NCI-H69 (cell line): Measurements from ENCODE around the gene DCAF15.
"Not testable (repeated sequence)": the region's sequence is repeated elsewhere in the genome, so short reads cannot be mapped to it uniquely, and the experiment has no call there.

Source experiments
- DNase-seq: peaks from one replicate; lab custom pipeline; 2025; lab: John Stamatoyannopoulos, UW

Gene DCAF15, protein sequence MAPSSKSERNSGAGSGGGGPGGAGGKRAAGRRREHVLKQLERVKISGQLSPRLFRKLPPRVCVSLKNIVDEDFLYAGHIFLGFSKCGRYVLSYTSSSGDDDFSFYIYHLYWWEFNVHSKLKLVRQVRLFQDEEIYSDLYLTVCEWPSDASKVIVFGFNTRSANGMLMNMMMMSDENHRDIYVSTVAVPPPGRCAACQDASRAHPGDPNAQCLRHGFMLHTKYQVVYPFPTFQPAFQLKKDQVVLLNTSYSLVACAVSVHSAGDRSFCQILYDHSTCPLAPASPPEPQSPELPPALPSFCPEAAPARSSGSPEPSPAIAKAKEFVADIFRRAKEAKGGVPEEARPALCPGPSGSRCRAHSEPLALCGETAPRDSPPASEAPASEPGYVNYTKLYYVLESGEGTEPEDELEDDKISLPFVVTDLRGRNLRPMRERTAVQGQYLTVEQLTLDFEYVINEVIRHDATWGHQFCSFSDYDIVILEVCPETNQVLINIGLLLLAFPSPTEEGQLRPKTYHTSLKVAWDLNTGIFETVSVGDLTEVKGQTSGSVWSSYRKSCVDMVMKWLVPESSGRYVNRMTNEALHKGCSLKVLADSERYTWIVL

DNA sequence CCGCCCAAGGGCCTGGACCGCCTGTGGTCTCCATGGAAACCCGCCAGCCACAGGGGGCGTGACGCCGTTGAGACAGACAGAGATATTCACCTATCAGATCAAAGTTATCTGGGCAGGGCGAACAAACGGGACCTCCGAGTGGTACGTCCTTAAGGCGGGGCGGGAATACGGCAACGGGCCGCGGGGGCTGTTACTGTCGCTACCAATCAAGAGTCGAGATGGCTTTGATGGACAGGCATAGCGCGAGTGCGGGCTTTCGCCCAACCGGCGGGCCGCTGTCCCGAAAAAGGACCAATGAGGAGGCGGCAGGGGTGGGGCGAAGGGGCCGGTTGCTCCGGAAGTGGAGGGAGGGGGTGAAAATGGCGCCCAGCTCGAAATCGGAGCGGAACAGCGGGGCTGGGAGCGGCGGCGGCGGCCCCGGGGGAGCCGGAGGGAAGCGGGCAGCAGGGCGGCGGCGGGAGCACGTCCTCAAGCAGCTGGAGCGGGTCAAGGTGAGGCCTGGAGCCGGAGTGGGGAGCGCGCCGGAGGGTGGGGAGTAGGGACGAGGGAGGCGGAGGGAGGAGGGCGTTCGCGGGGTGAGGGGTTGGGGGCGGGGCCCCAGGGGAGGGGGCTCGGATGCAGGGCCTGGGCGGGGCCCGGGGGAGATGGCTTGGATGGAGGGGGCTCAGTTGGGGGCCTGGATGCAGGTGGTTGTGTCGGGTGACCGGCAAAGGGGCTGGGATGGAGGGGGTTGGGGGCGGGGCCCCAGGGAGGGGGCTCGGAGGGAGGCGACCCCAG lies at the start of gene DCAF15:
Gene DCAF15 (plus strand): TSS at position 356 of the 777 bp plus-strand sequence. CDS start 4 bp downstream, at position 360.
- peak; percentile 100 for DNase-seq

DNA sequence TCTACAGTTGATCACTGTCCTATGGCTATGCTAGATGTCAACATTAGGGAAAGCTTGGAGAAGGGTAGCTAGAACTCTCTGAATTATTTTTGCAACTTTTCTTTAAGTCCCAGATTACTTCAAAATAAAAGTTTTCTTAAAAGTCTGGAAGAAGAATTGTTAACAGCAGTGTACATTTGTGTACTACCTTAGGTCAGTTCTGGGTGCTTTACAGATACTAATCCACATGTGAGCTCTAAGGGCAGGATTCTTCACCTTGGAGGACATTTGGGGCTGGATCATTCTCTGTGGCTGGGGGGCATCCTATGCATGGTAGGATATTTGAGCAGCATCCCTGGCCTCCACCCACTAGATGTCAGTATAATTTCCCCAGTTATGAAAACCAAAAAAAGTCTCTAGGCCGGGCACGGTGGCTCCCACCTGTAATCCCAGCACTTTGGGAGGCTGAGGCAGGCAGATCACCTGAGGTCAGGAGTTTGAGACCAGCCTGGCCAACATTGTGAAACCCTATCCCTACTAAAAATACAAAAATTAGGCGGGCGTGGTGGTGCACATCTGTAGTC lies 49.2 kb upstream of the DCAF15 start:
- peak; percentile 65 for DNase-seq

DNA sequence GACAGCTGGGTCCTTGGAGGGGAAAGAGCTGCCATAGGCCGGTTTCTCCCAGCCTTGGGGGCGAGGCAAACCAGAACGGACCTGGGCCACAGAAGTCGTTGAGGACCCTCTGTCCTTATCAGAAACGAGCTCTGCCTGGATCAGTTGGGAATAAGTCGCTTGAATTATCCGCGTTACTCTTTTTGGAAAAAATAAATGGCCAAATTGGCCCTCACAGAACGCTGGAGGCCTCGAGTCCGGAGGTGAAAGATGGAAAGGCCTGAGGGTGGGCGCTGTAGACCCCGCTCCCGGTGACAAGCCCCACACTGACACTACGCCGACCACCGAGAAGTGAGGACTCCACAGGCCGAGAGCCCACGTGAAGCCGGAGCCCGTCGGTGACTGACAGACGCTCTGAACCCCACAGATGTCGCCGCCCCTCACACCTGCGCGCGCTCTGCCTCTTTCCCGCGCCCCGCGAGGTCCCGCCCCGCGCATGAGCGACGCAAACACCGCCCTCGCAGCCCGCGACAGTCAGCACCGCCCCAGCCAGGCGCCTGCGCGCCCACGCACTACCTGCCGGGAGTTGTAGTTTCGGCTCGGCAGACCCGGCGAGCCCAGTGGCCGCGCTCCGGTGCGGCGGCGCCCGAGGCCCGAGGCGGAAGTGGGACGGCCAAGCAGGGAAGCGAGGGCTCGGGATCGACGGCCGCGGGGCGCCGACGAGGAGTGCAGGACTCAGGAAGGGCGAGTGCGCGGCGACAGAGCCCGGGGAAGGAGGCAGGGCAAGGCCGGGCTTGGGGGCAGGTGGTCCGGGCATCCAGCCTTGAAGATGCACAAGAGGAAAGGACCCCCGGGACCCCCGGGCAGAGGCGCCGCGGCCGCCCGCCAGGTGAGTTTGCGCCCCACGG lies 46.4 kb upstream of the DCAF15 start, which contains the start of the genes BRME1 and CC2D1A:
Gene BRME1 (minus strand): TSS at position 484 of the 887 bp plus-strand sequence. CDS start 1,225 bp downstream, outside the sequence.
Gene CC2D1A (plus strand): TSS at position 568 of the 887 bp plus-strand sequence. CDS start 241 bp downstream, at position 809.
- DNase-seq: peak; percentile 98

DNA sequence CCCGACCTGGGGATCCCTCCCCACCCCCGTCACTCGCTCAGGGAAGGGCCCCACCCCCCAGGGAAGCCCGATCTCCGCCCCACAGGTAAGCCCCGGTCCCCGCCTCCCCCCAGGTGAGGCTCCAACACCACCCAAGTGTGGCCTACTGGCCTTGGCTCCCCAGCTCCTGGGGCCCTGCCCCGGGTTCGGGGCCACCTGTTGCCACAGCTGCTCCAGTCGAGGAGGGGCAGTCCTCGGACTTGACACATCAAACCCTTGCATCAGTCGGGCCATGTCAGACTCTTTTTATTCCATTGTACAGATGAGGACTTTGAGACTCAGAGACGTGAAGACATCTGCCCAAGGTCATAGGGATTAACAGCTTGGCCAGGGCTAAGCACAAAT lies 45.8 kb upstream of the DCAF15 start:
- DNase-seq: peak; percentile 69

DNA sequence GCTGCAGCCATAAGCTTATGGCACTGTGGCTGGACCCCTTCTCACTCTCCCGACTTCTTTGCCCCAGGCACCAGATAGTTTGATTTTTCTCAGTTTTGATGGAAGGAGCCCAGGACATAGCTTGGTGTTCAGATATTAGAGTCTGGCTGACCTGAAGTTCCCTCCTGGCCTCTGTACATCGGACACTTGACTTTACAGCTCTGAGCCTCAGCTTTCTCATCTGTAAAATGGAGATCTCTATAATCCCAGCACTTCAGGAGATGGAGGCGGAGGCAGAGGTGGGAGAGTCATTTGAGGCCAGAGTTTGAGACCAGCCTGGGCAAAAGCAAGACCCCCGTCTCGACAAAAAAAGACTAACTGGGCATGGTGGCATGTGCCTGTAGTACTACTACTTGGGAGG lies 45.4 kb upstream of the DCAF15 start:
- DNase-seq: no peak

DNA sequence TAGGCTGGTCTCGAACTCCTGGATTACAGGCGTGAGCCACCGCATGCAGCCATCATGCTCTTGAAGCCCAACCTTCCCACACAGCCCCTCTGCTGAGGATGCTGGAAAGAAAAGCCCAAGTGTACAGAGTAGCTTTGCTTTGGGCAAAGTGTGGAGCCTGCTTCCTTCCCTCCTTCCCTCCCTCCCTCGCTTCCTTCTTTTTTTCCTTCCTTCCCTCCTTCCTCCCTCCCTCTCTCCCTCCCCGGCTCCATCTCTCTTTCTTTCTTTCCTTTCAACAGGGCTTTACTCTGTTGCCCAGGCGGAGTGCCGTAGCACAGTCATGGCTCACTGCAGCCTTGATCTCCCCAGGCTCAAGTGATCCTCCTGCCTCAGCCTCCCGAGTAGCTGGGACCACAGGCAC lies 43.6 kb upstream of the DCAF15 start:
- DNase-seq: no peak

DNA sequence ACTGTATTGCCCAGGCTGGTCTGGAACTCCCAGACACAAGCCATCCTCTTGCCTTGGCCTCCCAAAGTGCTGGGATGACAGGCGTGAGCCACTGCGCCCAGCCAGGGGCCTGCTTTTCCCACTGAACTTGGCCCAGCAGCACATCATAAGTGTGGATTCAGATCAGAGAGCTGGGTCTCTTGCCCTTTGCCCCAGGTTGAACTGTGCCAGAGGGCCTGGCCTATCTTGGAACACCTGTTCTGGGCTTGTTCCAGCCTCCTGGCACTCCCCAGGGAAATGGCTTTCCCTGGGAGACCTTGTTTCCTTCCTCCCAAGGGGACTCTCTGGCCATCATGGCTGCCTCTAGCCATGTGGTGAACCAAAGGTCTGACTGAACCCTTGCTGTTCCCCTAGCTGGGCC lies 42.9 kb upstream of the DCAF15 start:
- no peak for DNase-seq

DNA sequence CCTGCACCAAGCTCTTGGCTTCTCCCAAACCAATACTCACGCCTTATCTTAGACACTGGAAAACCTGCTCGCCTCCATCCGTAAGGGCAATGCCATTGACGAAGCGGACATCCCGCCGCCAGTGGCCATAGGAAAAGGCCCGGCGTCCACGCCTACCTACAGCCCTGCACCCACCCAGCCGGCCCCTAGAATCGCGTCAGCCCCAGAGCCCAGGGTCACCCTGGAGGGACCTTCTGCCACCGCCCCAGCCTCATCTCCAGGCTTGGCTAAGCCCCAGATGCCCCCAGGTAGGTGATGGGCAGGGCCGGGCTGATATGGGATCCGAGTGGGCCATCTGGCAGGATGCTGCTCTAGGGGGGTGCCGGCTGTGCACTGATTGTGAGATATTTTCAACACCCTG lies 39.0 kb upstream of the DCAF15 start:
- DNase-seq: no peak

DNA sequence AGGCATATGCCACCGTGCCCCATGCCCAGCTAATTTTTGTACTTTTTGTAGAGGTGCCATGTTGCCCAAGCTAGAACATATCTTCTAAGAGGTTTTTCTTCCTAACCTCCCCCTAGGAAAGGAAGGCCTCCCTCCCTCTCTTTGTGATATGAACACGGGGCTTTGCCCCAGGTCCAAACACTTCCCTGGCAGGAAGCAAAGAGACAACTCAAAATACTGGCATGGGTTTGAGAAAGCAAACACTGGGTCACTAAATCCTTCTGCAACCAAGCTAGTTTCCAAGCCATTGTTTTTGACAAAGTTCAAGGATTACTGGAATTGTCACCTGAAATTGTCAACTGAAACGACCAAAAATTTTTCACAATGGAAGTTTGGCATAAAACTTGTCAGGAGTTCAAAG lies 37.5 kb upstream of the DCAF15 start:
- no peak for DNase-seq

DNA sequence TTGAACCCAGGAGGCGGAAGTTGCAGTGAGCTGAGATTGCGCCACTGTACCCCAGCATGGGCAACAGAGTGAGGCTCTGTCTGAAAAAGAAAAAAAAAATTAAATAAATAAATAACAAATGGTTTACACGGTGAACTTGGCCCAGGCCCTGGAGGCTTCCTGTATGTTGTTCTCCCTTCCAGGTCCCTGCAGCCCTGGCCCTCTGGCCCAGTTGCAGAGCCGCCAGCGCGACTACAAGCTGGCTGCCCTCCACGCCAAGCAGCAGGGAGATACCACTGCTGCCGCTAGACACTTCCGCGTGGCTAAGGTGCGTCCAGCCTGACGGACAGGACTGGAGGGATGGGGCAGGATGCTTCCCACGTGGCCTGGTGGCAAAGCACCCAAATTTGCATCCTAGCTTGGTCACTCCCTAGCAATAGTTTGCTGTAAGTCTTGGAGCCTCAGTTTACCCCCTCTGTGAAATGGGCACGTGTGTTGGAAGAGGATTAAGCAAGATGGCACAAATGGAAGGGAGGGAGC lies 34.4 kb upstream of the DCAF15 start:
- DNase-seq: no peak

DNA sequence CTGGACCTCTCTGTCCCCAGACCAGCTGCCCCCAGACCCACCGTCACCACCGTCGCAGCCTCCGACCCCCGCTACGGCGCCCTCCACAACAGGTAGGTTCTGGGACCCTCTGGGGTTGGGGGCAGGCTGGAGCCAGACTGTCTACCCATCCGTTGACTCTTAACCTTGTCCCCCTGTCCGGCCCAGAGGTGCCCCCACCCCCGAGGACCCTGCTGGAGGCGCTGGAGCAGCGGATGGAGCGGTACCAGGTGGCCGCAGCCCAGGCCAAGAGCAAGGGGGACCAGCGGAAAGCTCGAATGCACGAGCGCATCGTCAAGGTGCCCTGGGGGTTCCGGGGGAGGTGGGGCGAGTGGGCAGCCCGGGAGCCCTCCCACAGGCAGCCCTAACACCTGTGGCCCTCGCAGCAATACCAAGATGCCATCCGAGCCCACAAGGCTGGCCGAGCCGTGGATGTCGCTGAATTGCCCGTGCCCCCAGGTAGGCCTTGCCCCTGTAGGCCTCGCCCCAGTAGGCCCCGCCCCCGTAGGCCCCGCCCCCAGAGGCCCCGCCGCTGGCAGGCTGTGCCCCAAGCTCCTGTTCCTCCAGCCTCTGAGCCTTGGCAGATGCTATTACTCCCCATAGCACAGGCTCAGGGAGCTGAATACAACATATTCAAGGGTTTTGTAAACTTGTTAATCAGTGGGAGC lies 33.4 kb upstream of the DCAF15 start:
- no peak for DNase-seq

DNA sequence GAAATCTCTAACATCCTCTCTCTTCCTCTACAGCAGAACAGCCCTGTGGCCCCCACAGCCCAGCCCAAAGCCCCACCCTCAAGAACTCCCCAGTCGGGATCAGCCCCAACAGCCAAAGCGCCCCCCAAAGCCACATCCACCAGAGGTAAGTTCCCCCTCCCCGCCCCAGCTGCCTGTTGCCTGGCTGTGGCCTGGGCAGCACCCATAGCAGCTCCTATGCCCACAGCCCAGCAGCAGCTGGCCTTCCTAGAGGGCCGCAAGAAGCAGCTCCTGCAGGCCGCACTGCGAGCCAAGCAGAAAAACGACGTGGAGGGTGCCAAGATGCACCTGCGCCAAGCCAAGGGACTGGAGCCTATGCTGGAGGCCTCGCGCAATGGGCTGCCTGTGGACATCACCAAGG lies 31.8 kb upstream of the DCAF15 start:
- DNase-seq: no peak

DNA sequence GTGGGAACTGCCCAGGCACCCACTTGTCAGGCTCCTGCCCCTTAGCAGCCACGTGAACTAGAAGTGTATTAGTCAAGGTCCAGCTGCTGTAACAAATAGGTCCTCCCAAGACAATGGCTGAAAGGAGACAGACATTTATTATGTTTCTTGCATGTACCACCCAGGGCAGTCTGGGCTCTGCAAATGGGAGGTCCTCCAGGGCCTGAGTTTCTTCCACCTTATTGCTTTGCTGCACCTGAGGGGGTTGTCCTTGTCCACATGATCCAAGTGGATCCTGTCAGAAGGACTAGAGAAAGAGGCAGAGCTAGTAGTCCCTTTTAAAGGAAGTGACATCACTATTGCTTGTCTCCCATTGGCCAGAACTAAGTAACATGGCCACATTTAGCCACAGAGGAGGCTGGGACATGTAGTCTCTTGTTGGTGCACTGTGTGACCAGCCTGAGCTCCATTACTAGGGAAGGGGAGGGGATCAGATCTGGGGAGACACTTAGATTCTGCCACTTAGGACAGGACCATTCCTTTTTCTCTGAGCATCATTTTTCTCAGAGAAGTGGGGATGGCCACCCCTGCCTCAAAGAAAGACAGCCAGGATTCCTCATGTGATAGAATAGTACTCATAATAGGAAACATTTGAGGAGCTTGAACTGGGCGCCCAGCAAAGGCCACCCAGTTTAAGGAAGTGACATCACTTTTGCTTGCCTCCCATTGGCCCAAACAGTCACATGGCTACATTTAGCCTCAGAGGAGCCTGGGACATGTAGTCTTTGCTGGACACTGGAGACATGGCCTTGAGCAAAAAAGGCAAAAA lies 31.2 kb upstream of the DCAF15 start:
- peak; percentile 56 for DNase-seq

DNA sequence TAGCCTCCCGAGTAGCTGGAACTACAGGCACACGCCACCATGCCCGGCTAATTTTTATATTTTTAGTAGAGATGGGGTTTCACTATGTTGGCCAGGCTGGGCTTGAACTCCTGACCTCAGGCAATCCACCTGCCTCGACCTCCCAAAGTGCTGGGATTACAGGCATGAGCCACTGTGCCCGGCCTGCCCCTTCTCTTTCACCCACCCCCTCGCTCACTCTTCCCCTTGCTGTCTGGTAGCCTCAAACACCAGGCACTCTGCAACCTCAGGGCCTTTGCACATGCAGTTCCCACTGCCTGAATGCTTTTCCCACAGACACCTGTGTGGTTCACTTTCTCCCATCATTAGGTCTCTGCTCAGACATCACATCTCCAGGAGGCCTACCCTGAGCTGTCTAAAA lies 30.2 kb upstream of the DCAF15 start:
- not testable (repeated sequence) for DNase-seq

DNA sequence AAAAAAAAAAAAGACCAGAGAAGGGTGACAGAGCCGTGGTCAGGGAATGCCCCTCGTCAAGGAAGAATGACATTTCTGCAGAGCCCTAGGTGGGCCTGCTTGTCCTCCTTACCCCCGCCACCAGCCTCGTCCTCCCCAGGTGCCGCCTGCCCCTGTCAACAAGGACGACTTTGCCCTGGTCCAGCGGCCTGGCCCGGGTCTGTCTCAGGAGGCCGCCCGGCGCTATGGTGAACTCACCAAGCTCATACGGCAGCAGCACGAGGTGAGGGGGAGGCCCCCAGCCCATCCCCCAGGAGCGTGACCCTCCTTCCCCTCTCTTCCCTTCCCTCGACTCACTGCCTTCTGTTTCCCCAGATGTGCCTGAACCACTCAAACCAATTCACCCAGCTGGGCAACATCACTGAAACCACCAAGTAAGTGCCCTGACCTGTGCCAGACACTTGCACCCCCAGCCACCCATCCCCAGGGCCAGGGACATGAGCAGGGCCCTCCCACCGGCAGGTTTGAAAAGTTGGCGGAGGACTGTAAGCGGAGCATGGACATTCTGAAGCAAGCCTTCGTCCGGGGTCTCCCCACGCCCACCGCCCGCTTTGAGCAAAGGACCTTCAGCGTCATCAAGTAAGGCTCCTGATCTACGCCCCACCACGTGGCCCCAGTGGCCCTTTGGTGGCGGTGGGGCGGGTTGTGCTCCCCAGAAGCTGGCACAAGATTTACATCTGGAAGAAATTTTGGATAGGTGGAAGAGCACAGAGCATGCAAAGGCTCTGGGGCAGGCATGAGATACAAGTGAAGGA lies 28.9 kb upstream of the DCAF15 start:
- no peak for DNase-seq

DNA sequence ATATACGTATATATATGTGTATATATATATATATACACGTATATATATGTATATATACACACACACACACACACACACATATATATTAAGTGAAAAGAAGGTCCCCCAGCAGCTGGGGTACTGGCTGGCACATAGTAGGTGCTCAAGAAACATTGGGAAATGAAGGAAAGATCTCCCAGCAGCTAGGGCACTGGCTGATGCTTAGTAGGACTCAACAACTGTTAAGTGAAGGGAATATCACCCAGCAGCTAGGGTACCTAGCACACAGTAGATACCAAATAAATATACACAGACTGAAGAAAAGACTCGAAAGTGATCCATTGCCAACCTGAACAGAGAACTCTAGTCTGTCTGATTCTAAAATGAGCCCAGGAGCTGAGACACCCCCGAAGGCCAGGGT lies 26.3 kb upstream of the DCAF15 start:
- no peak for DNase-seq

DNA sequence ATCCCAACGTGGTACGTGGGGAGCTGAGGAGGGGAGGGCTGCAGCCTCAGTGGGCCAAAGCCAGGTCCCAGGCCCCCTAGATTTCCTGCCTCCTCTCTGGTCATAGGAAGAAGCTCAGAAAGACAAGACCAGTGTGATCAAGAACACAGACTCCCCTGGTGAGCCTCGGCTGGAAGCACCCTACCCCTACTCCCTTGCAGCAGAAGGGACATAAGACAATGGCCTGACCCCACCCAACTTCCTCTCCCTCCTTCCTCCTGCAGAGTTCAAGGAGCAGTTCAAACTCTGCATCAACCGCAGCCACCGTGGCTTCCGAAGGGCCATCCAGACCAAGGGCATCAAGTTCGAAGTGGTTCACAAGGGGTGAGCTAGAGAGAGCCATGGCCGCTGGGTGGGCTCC lies 25.6 kb upstream of the DCAF15 start:
- no peak for DNase-seq

DNA sequence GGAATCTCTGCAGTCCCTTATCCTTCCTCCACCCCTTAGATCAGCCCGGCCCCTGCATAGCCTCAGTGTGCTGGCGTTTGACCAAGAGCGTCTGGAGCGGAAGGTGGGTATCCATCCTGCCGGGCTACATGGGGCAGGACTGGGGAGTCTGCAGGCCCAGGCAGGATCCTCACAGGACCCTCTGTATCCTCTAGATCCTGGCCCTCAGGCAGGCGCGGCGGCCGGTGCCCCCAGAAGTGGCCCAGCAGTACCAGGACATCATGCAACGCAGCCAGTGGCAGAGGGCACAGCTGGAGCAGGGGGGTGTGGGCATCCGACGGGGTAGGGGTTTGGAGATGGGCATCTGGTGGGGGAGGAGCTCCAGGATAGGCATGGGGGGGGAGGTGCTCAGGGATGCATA lies 23.0 kb upstream of the DCAF15 start:
- peak; percentile 37 for DNase-seq

DNA sequence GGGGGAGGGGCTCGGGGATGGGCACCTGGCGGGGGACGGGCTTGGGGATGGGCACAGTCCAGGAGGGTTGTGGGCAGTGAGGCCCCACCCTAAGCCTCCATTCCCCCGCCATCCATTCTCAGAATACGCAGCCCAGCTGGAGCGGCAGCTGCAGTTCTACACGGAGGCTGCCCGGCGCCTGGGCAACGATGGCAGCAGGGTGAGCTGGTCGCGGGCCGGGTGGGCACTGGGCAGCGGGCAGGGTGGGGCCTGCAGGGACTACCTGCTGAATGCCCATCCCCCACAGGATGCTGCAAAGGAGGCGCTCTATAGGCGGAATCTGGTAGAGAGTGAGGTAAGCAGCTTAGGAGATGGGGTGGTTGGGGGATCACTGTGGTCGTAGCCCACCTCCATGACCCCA lies 22.4 kb upstream of the DCAF15 start:
- DNase-seq: no peak
